ENCODE measurements around the gene ANXA6. TPM values are rescaled to one million over a fixed set of nuclear protein-coding genes. Genes with fewer than 3 reads are reported as not detected.

ANXA6 gene
- total RNA-seq, 1 experiment from 2014 or later = 16.4 TPM

- no TSS peak for BruUV-seq (replicated peaks)
- H3K9me3 Mint-ChIP-seq (ENCODE audit: low read depth, unreplicated experiment) = no peaks in the 10 kb centered on the region
- peaks cover 19% of the 10 kb centered on the region for H3K27me3 Mint-ChIP-seq (ENCODE audit: unreplicated experiment)
- H3K4me1 Mint-ChIP-seq (ENCODE audit: low read depth, unreplicated experiment) = peaks cover 9% of the 10 kb centered on the region
- CTCF ChIA-PET = interaction anchor here (0.5 to 1.6 kb wide), 4 partner anchors 10 to 1722 kb away, joined by 3 to 6 read pairs (median 4); partner anchors contain the start of gene ANXA6
- intact Hi-C loops (cut with micrococcal nuclease; ENCODE audit: unreplicated experiment) = no loop called here
- no peak for DNase-seq
- no peak overlapping the region for H3K27ac Mint-ChIP-seq (ENCODE audit: unreplicated experiment)
- H3K36me3 Mint-ChIP-seq (ENCODE audit: insufficient read depth, unreplicated experiment) = no peaks in the 10 kb centered on the region
- no peak overlapping the region for H3K4me3 Mint-ChIP-seq (ENCODE audit: low read depth, unreplicated experiment)
- TF ChIP-seq CTCF (IDR thresholded peaks at IDR 0.05; ENCODE audit: unreplicated experiment) = no peak
These were observed 16.0 kb downstream of the ANXA6 start for GRCh38 chr5:151141535-151141934.

- Mint-ChIP-seq H3K36me3 (ENCODE audit: insufficient read depth, unreplicated experiment) (no peaks in the 10 kb centered on the region), H3K27ac (ENCODE audit: unreplicated experiment) (no peak overlapping the region), H3K4me3 (ENCODE audit: low read depth, unreplicated experiment) (no peak overlapping the region), H3K27me3 (ENCODE audit: unreplicated experiment) (peaks cover 19% of the 10 kb centered on the region), H3K9me3 (ENCODE audit: low read depth, unreplicated experiment) (no peaks in the 10 kb centered on the region), H3K4me1 (ENCODE audit: low read depth, unreplicated experiment) (peaks cover 9% of the 10 kb centered on the region)
- BruUV-seq (replicated peaks) = no TSS peak
- CTCF ChIA-PET = interaction anchor here (1.5 to 1.6 kb wide), 2 partner anchors 10 to 15 kb away, joined by 4 to 6 read pairs; no protein-coding TSS in a partner anchor
- intact Hi-C loops (cut with micrococcal nuclease; ENCODE audit: unreplicated experiment) = no loop called here
- DNase-seq = no peak
- no peak for TF ChIP-seq CTCF (IDR thresholded peaks at IDR 0.05; ENCODE audit: unreplicated experiment)
These were observed 16.7 kb downstream of the ANXA6 start for GRCh38 chr5:151140686-151141459.

- intact Hi-C loops (cut with micrococcal nuclease; ENCODE audit: unreplicated experiment) = no loop called here
- peaks cover 9% of the 10 kb centered on the region for H3K4me1 Mint-ChIP-seq (ENCODE audit: low read depth, unreplicated experiment)
- no TSS peak for BruUV-seq (replicated peaks)
- peaks cover 16% of the 10 kb centered on the region for H3K27me3 Mint-ChIP-seq (ENCODE audit: unreplicated experiment)
- no peak for TF ChIP-seq CTCF (IDR thresholded peaks at IDR 0.05; ENCODE audit: unreplicated experiment)
- CTCF ChIA-PET = no interaction called here
- H3K9me3 Mint-ChIP-seq (ENCODE audit: low read depth, unreplicated experiment) = no peaks in the 10 kb centered on the region
- no peak overlapping the region for H3K4me3 Mint-ChIP-seq (ENCODE audit: low read depth, unreplicated experiment)
- DNase-seq = no peak
- H3K27ac Mint-ChIP-seq (ENCODE audit: unreplicated experiment) = no peak overlapping the region
- no peaks in the 10 kb centered on the region for H3K36me3 Mint-ChIP-seq (ENCODE audit: insufficient read depth, unreplicated experiment)
These were observed 17.9 kb downstream of the ANXA6 start for GRCh38 chr5:151139646-151140045.

- CTCF ChIA-PET = no interaction called here
- no TSS peak for BruUV-seq (replicated peaks)
- Mint-ChIP-seq H3K27me3 (ENCODE audit: unreplicated experiment) (peaks cover 10% of the 10 kb centered on the region), H3K4me1 (ENCODE audit: low read depth, unreplicated experiment) (peaks cover 9% of the 10 kb centered on the region), H3K27ac (ENCODE audit: unreplicated experiment) (no peak overlapping the region), H3K4me3 (ENCODE audit: low read depth, unreplicated experiment) (no peak overlapping the region), H3K9me3 (ENCODE audit: low read depth, unreplicated experiment) (no peaks in the 10 kb centered on the region), H3K36me3 (ENCODE audit: insufficient read depth, unreplicated experiment) (no peaks in the 10 kb centered on the region)
- intact Hi-C loops (cut with micrococcal nuclease; ENCODE audit: unreplicated experiment) = no loop called here
- no peak for TF ChIP-seq CTCF (IDR thresholded peaks at IDR 0.05; ENCODE audit: unreplicated experiment)
- DNase-seq = no peak
These were observed 18.6 kb downstream of the ANXA6 start for GRCh38 chr5:151139015-151139414.

Data from Calu3 (cell line).